IMR-90 (cell line): ENCODE data around the gene FOXC1. TPM values are rescaled to one million over a fixed set of nuclear protein-coding genes. Genes with fewer than 3 reads are reported as not detected.

ENCODE experiments used
- ATAC-seq: fragments of 200-7000 bp; cut with Tn5 transposase; 2 replicates; pipeline ENCODE4 v1.9.1; 2020; ENCODE audit warnings: low read depth, mild to moderate bottlenecking, moderate library complexity
- BruUV-seq: library from RNA; stranded (reverse); fragments of 400-500 nt; replicated peaks from 2 replicates; lab custom pipeline; 2021; lab: Mats Ljungman, UMichigan
- CTCF ChIA-PET: fragments of 300-600 bp; formaldehyde crosslinking; extraction: SDS; loops from one replicate; lab custom pipeline; 2021; ENCODE audit warnings: antibody characterized with exemption; lab: Yijun Ruan, JAX
- POLR2A ChIA-PET: fragments of 300-600 bp; sonication (Branson Sonifier 250); formaldehyde crosslinking; loops from one replicate; lab custom pipeline; 2022; ENCODE audit warnings: antibody characterized with exemption; ENCODE audit not compliant: unreplicated experiment; lab: Charles Lee
- DNase-seq: peaks from one replicate; pipeline ENCODE4 v3.0.0; 2013
- H2AFZ ChIP-seq: replicated peaks from 2 replicates; pipeline ENCODE3; 2013; ENCODE audit warnings: low read length, mild to moderate bottlenecking; ENCODE audit not compliant: poor library complexity
- H2AK5ac ChIP-seq: 2 replicates; pipeline ENCODE4 v1.6.1; 2013; ENCODE audit warnings: low read depth, low read length, inconsistent platforms
- H2AK9ac ChIP-seq: replicated peaks from 2 replicates; pipeline ENCODE3; 2013; ENCODE audit warnings: mild to moderate bottlenecking, low read depth, low read length, moderate library complexity; ENCODE audit not compliant: poor library complexity
- H2BK120ac ChIP-seq: 2 replicates; pipeline ENCODE4 v1.6.1; 2013; ENCODE audit warnings: low read depth, low read length, inconsistent platforms
- H2BK15ac ChIP-seq: 3 replicates; pipeline ENCODE4 v1.6.1; 2013; ENCODE audit warnings: low read depth, low read length, inconsistent platforms
- H2BK20ac ChIP-seq: 2 replicates; pipeline ENCODE4 v1.6.1; 2013; ENCODE audit warnings: low read depth, mild to moderate bottlenecking, inconsistent platforms, low read length, moderate library complexity
- H2BK5ac ChIP-seq: 2 replicates; pipeline ENCODE4 v1.6.1; 2013; ENCODE audit warnings: mild to moderate bottlenecking, low read depth, low read length, inconsistent platforms; ENCODE audit not compliant: poor library complexity, severe bottlenecking
- H3K14ac ChIP-seq: replicated peaks from 2 replicates; pipeline ENCODE4 v1.6.1; 2013; ENCODE audit warnings: low read depth, low read length, inconsistent platforms
- H3K18ac ChIP-seq: 2 replicates; pipeline ENCODE4 v1.6.1; 2013; ENCODE audit warnings: low read depth, low read length, control low read depth
- H3K23ac ChIP-seq: 2 replicates; pipeline ENCODE4 v1.6.1; 2013; ENCODE audit warnings: low read depth, low read length, inconsistent platforms
- H3K27ac ChIP-seq: 2 replicates; pipeline ENCODE4 v1.5.1; 2013; ENCODE audit warnings: mild to moderate bottlenecking, control low read depth, low read length; ENCODE audit not compliant: insufficient read depth
- H3K27me3 ChIP-seq: 2 replicates; pipeline ENCODE4 v1.6.1; 2013; ENCODE audit warnings: low read length; ENCODE audit not compliant: control insufficient read depth, insufficient read depth
- H3K36me3 ChIP-seq: 2 replicates; pipeline ENCODE4 v1.6.1; 2013; ENCODE audit warnings: low read length, mixed read lengths; ENCODE audit not compliant: control insufficient read depth, insufficient read depth
- H3K4ac ChIP-seq: 2 replicates; pipeline ENCODE4 v1.6.1; 2013; ENCODE audit warnings: low read depth, low read length, inconsistent platforms
- H3K4me1 ChIP-seq: 2 replicates; pipeline ENCODE4 v1.6.1; 2013; ENCODE audit warnings: low read length, mixed read lengths; ENCODE audit not compliant: control insufficient read depth, insufficient read depth
- H3K4me2 ChIP-seq: 2 replicates; pipeline ENCODE4 v1.6.1; 2013; ENCODE audit warnings: low read depth, mild to moderate bottlenecking, control low read depth, low read length, moderate library complexity
- H3K4me3 ChIP-seq: 2 replicates; pipeline ENCODE4 v1.5.1; 2013; ENCODE audit warnings: low read depth, mild to moderate bottlenecking, control low read depth, low read length, moderate library complexity; ENCODE audit not compliant: insufficient read depth
- H3K56ac ChIP-seq: 2 replicates; pipeline ENCODE4 v1.6.1; 2013; ENCODE audit warnings: low read length, inconsistent platforms; ENCODE audit not compliant: insufficient read depth; ENCODE audit errors: extremely low read depth
- H3K79me1 ChIP-seq, 2 experiments: 2 replicates each; pipeline ENCODE4 v1.6.1; 2013; ENCODE audit warnings: low read length in 2 of 2, inconsistent platforms in 1 of 2, low read depth in 1 of 2
- H3K9ac ChIP-seq: 2 replicates; pipeline ENCODE4 v1.6.1; 2013; ENCODE audit warnings: low read depth, low read length, control low read depth
- H3K9me1 ChIP-seq: 2 replicates; pipeline ENCODE4 v1.6.1; 2013; ENCODE audit warnings: low read length, inconsistent platforms; ENCODE audit not compliant: insufficient read depth
- H3K9me3 ChIP-seq: 2 replicates; pipeline ENCODE4 v1.6.1; 2013; ENCODE audit warnings: low read length; ENCODE audit not compliant: control insufficient read depth, insufficient read depth
- H4K20me1 ChIP-seq: 2 replicates; pipeline ENCODE4 v1.6.1; 2013; ENCODE audit warnings: low read length, inconsistent platforms; ENCODE audit not compliant: insufficient read depth
- H4K5ac ChIP-seq: 2 replicates; pipeline ENCODE4 v1.6.1; 2013; ENCODE audit warnings: mild to moderate bottlenecking, low read depth, low read length, control low read depth
- H4K8ac ChIP-seq, 2 experiments: 2 replicates each; pipeline ENCODE4 v1.6.1; 2013; ENCODE audit warnings: low read depth in 2 of 2, low read length in 2 of 2, control low read depth in 1 of 2, inconsistent platforms in 1 of 2
- H4K91ac ChIP-seq: 2 replicates; pipeline ENCODE4 v1.6.1; 2013; ENCODE audit warnings: low read depth, low read length, inconsistent platforms; ENCODE audit not compliant: insufficient read depth
- CHD1 ChIP-seq: IDR thresholded peaks from 2 replicates; pipeline ENCODE4 v1.6.1; 2012; ENCODE audit warnings: low read depth, low read length, improper control_type of control experiment
- ELK1 ChIP-seq: fragments of 150-350 bp; IDR thresholded peaks from 2 replicates; pipeline ENCODE4 v1.6.1; 2016; ENCODE audit warnings: low read depth, mild to moderate bottlenecking, low read length, moderate library complexity, borderline replicate concordance
- FOS ChIP-seq: fragments of 150-350 bp; IDR thresholded peaks from 2 replicates; pipeline ENCODE4 v1.6.1; 2016; ENCODE audit warnings: low read depth, low read length
- MAFK ChIP-seq: IDR thresholded peaks from 2 replicates; pipeline ENCODE4 v1.6.1; 2012; ENCODE audit warnings: low read depth, low read length, improper control_type of control experiment
- NFE2L2 ChIP-seq: fragments of 150-350 bp; IDR thresholded peaks from 2 replicates; pipeline ENCODE4 v1.6.1; 2016; ENCODE audit warnings: low read depth, mild to moderate bottlenecking, low read length
- RCOR1 ChIP-seq: IDR thresholded peaks from 2 replicates; pipeline ENCODE4 v1.6.1; 2012; ENCODE audit warnings: mild to moderate bottlenecking, low read length, improper control_type of control experiment; ENCODE audit not compliant: insufficient replicate concordance
- WGBS, 2 experiments: methylation state at CpG; one replicate each; pipeline versions ENCODE4 v1.1.5 to v1.1.7; 2013; ENCODE audit warnings: missing lambda C conversion rate in 2 of 2; ENCODE audit not compliant: insufficient read length in 1 of 2; ENCODE audit errors: extremely low coverage in 2 of 2; 5-methylcytosine and 5-hydroxymethylcytosine counted together
- dilution Hi-C: fragments of 300-500 bp; cut with HindIII; formaldehyde crosslinking; loops from one replicate; pipeline ENCODE4 v1.14.3; 2018; ENCODE audit warnings: low sequenced_read_pairs; ENCODE audit not compliant: unreplicated experiment
- in situ Hi-C: fragments of 300-500 bp; cut with MboI; formaldehyde crosslinking; loops from 3 replicates; pipeline ENCODE4 v1.14.3; 2019; ENCODE audit warnings: low sequenced_read_pairs, inconsistent platforms, mixed read lengths
- intact Hi-C: fragments of 100-400 bp; cut with micrococcal nuclease; formaldehyde crosslinking; loops from 2 replicates; pipeline ENCODE4 v1.10.0; 2022
- polyA plus RNA-seq, 3 experiments: library from polyadenylated mRNA; depleted of rRNA; stranded (reverse); fragments of >200 nt; gene quantifications; 2 replicates each; pipeline ENCODE4 v1.2.3, GENCODE V29; 2012; ENCODE audit warnings: low replicate concordance in 1 of 3
- total RNA-seq: library from RNA; depleted of rRNA; stranded (reverse); fragments of >200 nt; gene quantifications from 2 replicates; pipeline ENCODE4 v1.2.3, GENCODE V29; 2012

Gene FOXC1
- total and polyA plus RNA-seq, 2 of the 4 experiments (the other 2 are of a cell fraction), result 1.3 to 4.0 TPM

- Histone ChIP-seq H2AK9ac (no peak overlapping the region), H3K14ac (no peak overlapping the region), H3K4me2 (no peak overlapping the region), H3K9me3 (no peaks in the 10 kb centered on the region), H2BK120ac (no peak overlapping the region), H3K27ac (no peak overlapping the region), H4K91ac (no peak overlapping the region), H3K79me1 (no peaks in the 10 kb centered on the region), H4K5ac (no peak overlapping the region), H2BK20ac (no peak overlapping the region), H3K18ac (no peak overlapping the region), H3K4me1 (peaks cover 9% of the 10 kb centered on the region), H2AK5ac (no peak overlapping the region), H3K9ac (no peak overlapping the region), H2BK15ac (no peak overlapping the region), H3K4me3 (no peak overlapping the region), H3K9me1 (peaks cover 13% of the 10 kb centered on the region), H3K27me3 (no peaks in the 10 kb centered on the region), H2BK5ac (no peak overlapping the region), H3K23ac (no peak overlapping the region), H4K8ac (no peak overlapping the region), H3K56ac (no peak overlapping the region), H2AFZ (no peak overlapping the region), H3K36me3 (no peaks in the 10 kb centered on the region), H3K4ac (no peak overlapping the region; the same call in 1 of the 2 replicates), H4K20me1 (no peaks in the 10 kb centered on the region)
- 83% methylated on average over 8 of the region's 13 CpGs; no CpG with 5 or more reads in 1 of the 2 experiments for WGBS, 2 experiments
- CTCF ChIA-PET, result no interaction called here
- DNase-seq, result no peak
- ATAC-seq, result no peak
- BruUV-seq, result no TSS peak
- intact Hi-C loops (no loop called here), in situ Hi-C loops (no loop called here), dilution Hi-C loops (no loop called here)
- POLR2A ChIA-PET, result no interaction called here
- TF ChIP-seq CHD1 (no peak), FOS (no peak), RCOR1 (no peak), NFE2L2 (no peak), ELK1 (no peak), MAFK (no peak)
These were observed 47.5 kb downstream of the FOXC1 start for GRCh38 chr6:1657116-1657770.
